ENCODE results near the gene TAAR2.
A peak's percentile ranks its signal among the peaks of the same experiment; 100 is the strongest.

The TAAR2 gene

GRCh38 chr6:132624175-132624574 lies at the start of gene TAAR2:
TSS of gene TAAR2 (minus strand) at chr6:132624275. CDS start at chr6:132624275, 0 bp downstream.
- no peak for TF ChIP-seq CTCF (IDR thresholded peaks at IDR 0.05; ENCODE audit: insufficient read depth, low read depth, low read length, missing control alignments)

GRCh38 chr6:132673376-132674094 lies 49.5 kb upstream of the TAAR2 start:
- no peak for DNase-seq (ENCODE audit: low read depth)
- no peak for TF ChIP-seq CTCF (IDR thresholded peaks at IDR 0.05; ENCODE audit: insufficient read depth, low read depth, low read length, missing control alignments)
- no peak overlapping the region for H3K4me3 ChIP-seq (ENCODE audit: low read depth, low read length)

More at GRCh38 chr6:132624175-132624574, at the start of gene TAAR2:
- no peak for DNase-seq (ENCODE audit: low read depth)
- H3K4me3 ChIP-seq (ENCODE audit: low read depth, low read length), result no peak within 1 kb of the TSS

- no peak for TF ChIP-seq CTCF (IDR thresholded peaks at IDR 0.05; ENCODE audit: insufficient read depth, low read depth, low read length, missing control alignments)
- H3K4me3 ChIP-seq (ENCODE audit: low read depth, low read length), result no peak overlapping the region
- no peak for DNase-seq (ENCODE audit: low read depth)
Measured at GRCh38 chr6:132671295-132671694, 47.2 kb upstream of the TAAR2 start.

- TF ChIP-seq CTCF (IDR thresholded peaks at IDR 0.05; ENCODE audit: insufficient read depth, low read depth, low read length, missing control alignments), result peak; percentile 32
- H3K4me3 ChIP-seq (ENCODE audit: low read depth, low read length), result no peak overlapping the region
- DNase-seq (ENCODE audit: low read depth), result peak; percentile 38
Measured at GRCh38 chr6:132669690-132670291, 45.7 kb upstream of the TAAR2 start.

GRCh38 chr6:132666118-132666517 lies 42.0 kb upstream of the TAAR2 start:
- no peak overlapping the region for H3K4me3 ChIP-seq (ENCODE audit: low read depth, low read length)
- no peak for TF ChIP-seq CTCF (IDR thresholded peaks at IDR 0.05; ENCODE audit: insufficient read depth, low read depth, low read length, missing control alignments)
- DNase-seq (ENCODE audit: low read depth), result no peak

- TF ChIP-seq CTCF (IDR thresholded peaks at IDR 0.05; ENCODE audit: insufficient read depth, low read depth, low read length, missing control alignments), result no peak
- DNase-seq (ENCODE audit: low read depth), result no peak
- no peak overlapping the region for H3K4me3 ChIP-seq (ENCODE audit: low read depth, low read length)
Measured at GRCh38 chr6:132664309-132665034, 40.4 kb upstream of the TAAR2 start.
